Measurements from ENCODE around the gene SMPDL3B. TPM values are rescaled to one million over a fixed set of nuclear protein-coding genes. Genes with fewer than 3 reads are reported as not detected.

The SMPDL3B gene
- total and polyA plus RNA-seq, 8 donors, result 0.89 to 73.6 (median 8.0) TPM; not detected in 1

Other genes starting within 250 kb of the SMPDL3B start
- 100 to 1,000 TPM in 1 of 5 donors, 10 to 100 TPM in 4; 11.2 to 125 (median 18.5) TPM for gene FAM76A, start 209.0 kb upstream of the SMPDL3B start, total RNA-seq
- 1 to 10 TPM; 3.7 to 7.8 (median 4.0) TPM for gene FAM76A, start 209.0 kb upstream of the SMPDL3B start, polyA plus RNA-seq
- gene STX12, start 161.8 kb upstream of the SMPDL3B start, total RNA-seq, result 100 to 1,000 TPM in 2 of 5 donors, 10 to 100 TPM in 3; 10.7 to 312 (median 94.2) TPM
- 100 to 1,000 TPM in 1 of 3 donors, 10 to 100 TPM in 2; 22.2 to 117 (median 84.2) TPM for gene STX12, start 161.8 kb upstream of the SMPDL3B start, polyA plus RNA-seq
- gene PPP1R8, start 104.2 kb upstream of the SMPDL3B start, total RNA-seq, result 10 to 100 TPM in 3 of 5 donors, 1 to 10 TPM in 1, under 1 TPM in 1; 0.58 to 40.0 (median 22.7) TPM
- gene PPP1R8, start 104.2 kb upstream of the SMPDL3B start, polyA plus RNA-seq, result 10 to 100 TPM; 20.4 to 25.1 (median 21.8) TPM
- gene THEMIS2, start 62.5 kb upstream of the SMPDL3B start, total RNA-seq, result 10 to 100 TPM in 3 of 5 donors, 1 to 10 TPM in 2; 5.3 to 44.0 (median 17.6) TPM
- 10 to 100 TPM in 2 of 3 donors, 1 to 10 TPM in 1; 9.8 to 18.2 (median 15.6) TPM for gene THEMIS2, start 62.5 kb upstream of the SMPDL3B start, polyA plus RNA-seq
- gene RPA2, start 20.4 kb upstream of the SMPDL3B start, total RNA-seq, result 10 to 100 TPM in 2 of 5 donors, 1 to 10 TPM in 2, under 1 TPM in 1; 0.58 to 44.4 (median 4.0) TPM
- gene RPA2, start 20.4 kb upstream of the SMPDL3B start, polyA plus RNA-seq, result 10 to 100 TPM; 21.9 to 37.6 (median 29.1) TPM
- 10 to 100 TPM in 2 of 5 donors, 1 to 10 TPM in 2, under 1 TPM in 1; 0.58 to 33.9 (median 4.9) TPM for gene XKR8, start 25.0 kb downstream of the SMPDL3B start, total RNA-seq
- gene XKR8, start 25.0 kb downstream of the SMPDL3B start, polyA plus RNA-seq, result 1 to 10 TPM; 5.2 to 5.7 (median 5.3) TPM
- 10 to 100 TPM; 11.1 to 38.2 (median 14.5) TPM for gene EYA3, start 153.6 kb downstream of the SMPDL3B start, total RNA-seq
- gene EYA3, start 153.6 kb downstream of the SMPDL3B start, polyA plus RNA-seq, result 1 to 10 TPM; 2.9 to 3.6 (median 3.6) TPM
- gene PTAFR, start 241.7 kb downstream of the SMPDL3B start, total RNA-seq, result 1 to 10 TPM in 3 of 5 donors, under 1 TPM in 1, not detected in 1; 0.45 to 3.5 (median 2.5) TPM
- gene PTAFR, start 241.7 kb downstream of the SMPDL3B start, polyA plus RNA-seq, result 1 to 10 TPM; 1.2 to 1.9 (median 1.7) TPM

All from stomach (tissue), 8 donors.